HepG2 (cell line): Measurements from ENCODE around the gene CLEC9A. TPM values are rescaled to one million over a fixed set of nuclear protein-coding genes. Genes with fewer than 3 reads are reported as not detected.

Experiments used
- ATAC-seq: fragments of 200-7000 bp; cut with Tn5 transposase; 3 replicates; pipeline ENCODE4 v1.9.1; 2020; ENCODE audit warnings: mild to moderate bottlenecking, moderate library complexity
- BruUV-seq: library from RNA; stranded (reverse); fragments of 400-500 nt; replicated peaks from 2 replicates; lab custom pipeline; 2021; lab: Mats Ljungman, UMichigan
- CTCF ChIA-PET: fragments of 300-600 bp; formaldehyde crosslinking; extraction: SDS; loops from one replicate; lab custom pipeline; 2021; ENCODE audit warnings: low total read pairs, inconsistent platforms, low intra/inter-chr PET ratio; lab: Yijun Ruan, JAX
- POLR2A ChIA-PET: fragments of 350-600 bp; sonication (Branson Sonifier 250); formaldehyde crosslinking; loops from one replicate; lab custom pipeline; 2020; ENCODE audit warnings: antibody characterized with exemption, inconsistent platforms; lab: Yijun Ruan, JAX
- DNase-seq: peaks from one replicate; pipeline ENCODE4 v3.0.0-alpha.2; 2015; ENCODE audit warnings: low spot score
- FAIRE-seq: peaks from 3 replicates; lab custom pipeline; 2011; peaks lifted over from hg19 to GRCh38; lab: Jason Lieb, UNC
- H2AFZ ChIP-seq: one replicate; pipeline ENCODE4 v1.6.1; 2011; ENCODE audit warnings: low read length, inconsistent platforms
- H3K27ac ChIP-seq: fragments of 300-600 bp; 3 replicates; pipeline ENCODE4 v1.8.0; 2011; ENCODE audit warnings: mixed run types, mild to moderate bottlenecking, mixed read lengths, low read length, inconsistent platforms; ENCODE audit not compliant: insufficient read depth; ENCODE audit errors: extremely low read length
- H3K27me3 ChIP-seq, 2 experiments: fragments of 200-600 bp in 1 of 2; 2 replicates in 1 of 2; 3 replicates in 1 of 2; pipeline versions ENCODE4 v1.6.0 to v1.8.0; 2011; ENCODE audit warnings: low read length in 2 of 2, mild to moderate bottlenecking in 2 of 2, moderate library complexity in 2 of 2, inconsistent platforms in 1 of 2; ENCODE audit not compliant: insufficient read depth in 2 of 2, control insufficient read depth in 1 of 2
- H3K36me3 ChIP-seq, 2 experiments: fragments of 200-600 bp in 1 of 2; replicated peaks in 1 of 2; 2 replicates in 1 of 2; 3 replicates in 1 of 2; pipeline versions ENCODE4 v1.5.1 to v1.8.0; 2011; ENCODE audit warnings: low read length in 2 of 2, inconsistent platforms in 1 of 2; ENCODE audit not compliant: insufficient read depth in 2 of 2, control insufficient read depth in 1 of 2
- H3K4me1 ChIP-seq: 2 replicates; pipeline ENCODE4 v1.5.1; 2012; ENCODE audit warnings: low read length, inconsistent platforms; ENCODE audit not compliant: insufficient read depth
- H3K4me2 ChIP-seq: 2 replicates; pipeline ENCODE4 v1.6.0; 2011; ENCODE audit warnings: low read depth, low read length, inconsistent platforms
- H3K4me3 ChIP-seq, 3 experiments: fragments of 200-600 bp in 1 of 3; sonication (generic), shearing (Covaris generic) in 1 of 3; replicated peaks in 1 of 3; 2 replicates each; pipeline ENCODE4 v1.5.1; 2011 to 2016; ENCODE audit warnings: low read length in 3 of 3, inconsistent platforms in 2 of 3, low read depth in 2 of 3, mild to moderate bottlenecking in 2 of 3, control low read depth in 1 of 3, mixed read lengths in 1 of 3; ENCODE audit not compliant: insufficient read depth in 1 of 3
- H3K79me2 ChIP-seq: one replicate; pipeline ENCODE4 v1.6.1; 2011; ENCODE audit warnings: low read length, inconsistent platforms; ENCODE audit not compliant: insufficient read depth
- H3K9ac ChIP-seq: 2 replicates; pipeline ENCODE4 v1.6.0; 2011; ENCODE audit warnings: mild to moderate bottlenecking, low read depth, low read length, inconsistent platforms; ENCODE audit not compliant: insufficient read depth
- H3K9me3 ChIP-seq: 2 replicates; pipeline ENCODE4 v1.5.1; 2012; ENCODE audit warnings: mild to moderate bottlenecking, low read length
- H4K20me1 ChIP-seq: 2 replicates; pipeline ENCODE4 v1.6.0; 2011; ENCODE audit warnings: inconsistent platforms, mild to moderate bottlenecking, low read length, moderate library complexity; ENCODE audit not compliant: insufficient read depth
- AGO1 ChIP-seq: fragments of 200-400 bp; formaldehyde crosslinking; IDR thresholded peaks from 2 replicates; pipeline ENCODE4 v1.6.1; 2017; ENCODE audit warnings: mild to moderate bottlenecking, low read depth, low read length, moderate library complexity; ENCODE audit not compliant: poor library complexity, severe bottlenecking
- PHF21A ChIP-seq: sonication (generic); formaldehyde crosslinking; IDR thresholded peaks from 2 replicates; pipeline ENCODE4 v1.5.0; 2020; ENCODE audit warnings: mild to moderate bottlenecking, missing genetic modification reagents
- RARA ChIP-seq: IDR thresholded peaks from 2 replicates; pipeline ENCODE4 v1.6.1; 2016; ENCODE audit warnings: missing genetic modification reagents, missing compliant biosample characterization
- SNRNP70 ChIP-seq: fragments of 200-400 bp; formaldehyde crosslinking; IDR thresholded peaks from 2 replicates; pipeline ENCODE4 v1.6.1; 2017; ENCODE audit warnings: mild to moderate bottlenecking, low read depth, low read length, moderate library complexity
- TSC22D2 ChIP-seq: sonication (generic); formaldehyde crosslinking; IDR thresholded peaks from 2 replicates; pipeline ENCODE4 v1.5.1; 2020; ENCODE audit warnings: missing genetic modification reagents, mild to moderate bottlenecking, borderline replicate concordance
- ZBTB49 ChIP-seq: sonication (generic); formaldehyde crosslinking; IDR thresholded peaks from 2 replicates; pipeline ENCODE4 v1.4.0; 2020; ENCODE audit warnings: missing genetic modification reagents, borderline replicate concordance
- ZFP41 ChIP-seq: sonication (generic); formaldehyde crosslinking; IDR thresholded peaks from 2 replicates; pipeline ENCODE4 v1.4.0; 2020; ENCODE audit warnings: mild to moderate bottlenecking, missing genetic modification reagents, borderline replicate concordance
- ZNF33B ChIP-seq: sonication (generic); formaldehyde crosslinking; IDR thresholded peaks from 2 replicates; pipeline ENCODE4 v1.5.1; 2020; ENCODE audit warnings: mild to moderate bottlenecking, missing genetic modification reagents
- ZNF431 ChIP-seq: sonication (generic); formaldehyde crosslinking; IDR thresholded peaks from 2 replicates; pipeline ENCODE4 v1.9.0; 2022; ENCODE audit warnings: missing genetic modification reagents, low read depth, mild to moderate bottlenecking, borderline replicate concordance
- ZNF737 ChIP-seq: sonication (generic); formaldehyde crosslinking; IDR thresholded peaks from 2 replicates; pipeline ENCODE4 v1.5.0; 2020; ENCODE audit warnings: missing genetic modification reagents, mild to moderate bottlenecking, borderline replicate concordance
- WGBS: methylation state at CpG from one replicate; pipeline ENCODE4 v1.1.6; 2017; ENCODE audit warnings: low lambda C conversion rate; 5-methylcytosine and 5-hydroxymethylcytosine counted together
- in situ Hi-C: cut with HindIII; loops from 2 replicates; pipeline ENCODE4 v1.10.0; 2017; ENCODE audit warnings: low pct_unique_long_range_greater_than_20kb; ENCODE audit not compliant: extremely low pct_ligation_motif_present
- intact Hi-C: fragments of 100-400 bp; cut with micrococcal nuclease; formaldehyde crosslinking; loops from one replicate; pipeline ENCODE4 v1.10.0; 2022; ENCODE audit not compliant: unreplicated experiment
- polyA plus RNA-seq, 8 experiments: library from polyadenylated mRNA; depleted of rRNA in 3 of 8; stranded (reverse) in 7 of 8; unstranded in 1 of 8; fragments of >200 nt; fragmentation: Illumina TruSeq in 4 of 8; extraction: Trizol in 4 of 8; gene quantifications; 2 replicates each; pipeline versions ENCODE4 v1.2.1 to v1.2.3, GENCODE V29; 2011 to 2016; ENCODE audit warnings: low read depth in 4 of 8, missing spikeins in 1 of 8, mixed read lengths in 1 of 8; ENCODE audit not compliant: insufficient read depth in 1 of 8
- total RNA-seq, 5 experiments: library from RNA; depleted of rRNA; stranded (reverse); fragments of >200 nt; fragmentation: Illumina TruSeq; extraction: Trizol; gene quantifications; 2 replicates each; pipeline ENCODE4 v1.2.3, GENCODE V29; 2016; ENCODE audit warnings: low read depth in 1 of 5

The CLEC9A gene
- total and polyA plus RNA-seq, 2 of the 13 experiments (the other 11 are each of a cell fraction or from before 2014, with no cell fraction given), result not detected

- no peak overlapping the region for H3K4me2 ChIP-seq
- intact Hi-C loops, result no loop called here
- ChIA-PET CTCF (no interaction called here), POLR2A (no interaction called here)
- BruUV-seq, result no TSS peak
- TF ChIP-seq ZFP41 (CRISPR knock-in tag) (no peak), AGO1 (no peak), ZBTB49 (no peak), TSC22D2 (CRISPR knock-in tag) (no peak), ZNF33B (CRISPR knock-in tag) (no peak), SNRNP70 (no peak), RARA (CRISPR knock-in tag) (no peak), PHF21A (CRISPR knock-in tag) (no peak), ZNF737 (no peak), ZNF431 (CRISPR knock-in tag) (no peak)
- H3K4me3 ChIP-seq, result no peak overlapping the region
- no peaks in the 10 kb centered on the region for H3K4me1 ChIP-seq
- H2AFZ ChIP-seq, result no peak overlapping the region
- in situ Hi-C loops, result no loop called here
- no peaks in the 10 kb centered on the region for H3K79me2 ChIP-seq
- no peaks in the 10 kb centered on the region for H3K36me3 ChIP-seq
- ATAC-seq (no peak), DNase-seq (no peak), FAIRE-seq (no peak)
- H3K9ac ChIP-seq, result no peak overlapping the region
- no peak overlapping the region for H3K27ac ChIP-seq
- no peaks in the 10 kb centered on the region for H4K20me1 ChIP-seq
- H3K9me3 ChIP-seq, result no peaks in the 10 kb centered on the region
- WGBS, result 4% methylated on average over 2 of the region's 2 CpGs
- peaks cover 2 to 4% of the 10 kb centered on the region in 2 experiments; a peak in 1 of 5 replicates for H3K27me3 ChIP-seq
Observed at GRCh38 chr12:10072131-10072530, 41.6 kb downstream of the CLEC9A start.
